ENCODE data around the gene FPR1. TPM values are rescaled to one million over a fixed set of nuclear protein-coding genes. Genes with fewer than 3 reads are reported as not detected.

The FPR1 gene
- total and polyA plus RNA-seq, 4 donors: 5.2 to 19.4 (median 9.4) TPM

DNA sequence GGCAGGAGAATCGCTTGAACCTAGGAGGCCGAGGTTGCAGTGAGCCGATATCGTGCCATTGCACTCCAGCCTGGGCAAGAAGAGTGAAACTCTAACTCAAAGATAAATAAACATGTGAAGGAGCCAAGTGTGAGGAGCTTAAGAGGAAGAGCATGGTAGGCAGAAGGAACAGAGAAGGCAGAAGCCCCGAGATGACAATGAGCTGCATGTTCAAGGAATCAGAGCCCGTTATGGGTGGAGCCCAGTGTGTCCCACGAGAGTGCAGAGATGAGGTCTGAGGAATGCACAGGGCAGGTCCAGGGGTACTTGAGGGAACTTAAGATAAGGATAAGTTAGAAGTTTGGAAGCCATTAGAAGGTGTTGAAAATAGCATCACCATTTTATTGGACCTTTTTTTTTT is 10.0 kb upstream of the FPR1 start:
- WGBS (ENCODE audit: insufficient coverage): 88% methylated on average over 7 of the region's 7 CpGs
- Histone ChIP-seq H3K9me3 (ENCODE audit: control insufficient read depth, insufficient read depth, low read length) (no peaks in the 10 kb centered on the region), H3K4me3 (ENCODE audit: low read depth, low read length) (no peak overlapping the region)

DNA sequence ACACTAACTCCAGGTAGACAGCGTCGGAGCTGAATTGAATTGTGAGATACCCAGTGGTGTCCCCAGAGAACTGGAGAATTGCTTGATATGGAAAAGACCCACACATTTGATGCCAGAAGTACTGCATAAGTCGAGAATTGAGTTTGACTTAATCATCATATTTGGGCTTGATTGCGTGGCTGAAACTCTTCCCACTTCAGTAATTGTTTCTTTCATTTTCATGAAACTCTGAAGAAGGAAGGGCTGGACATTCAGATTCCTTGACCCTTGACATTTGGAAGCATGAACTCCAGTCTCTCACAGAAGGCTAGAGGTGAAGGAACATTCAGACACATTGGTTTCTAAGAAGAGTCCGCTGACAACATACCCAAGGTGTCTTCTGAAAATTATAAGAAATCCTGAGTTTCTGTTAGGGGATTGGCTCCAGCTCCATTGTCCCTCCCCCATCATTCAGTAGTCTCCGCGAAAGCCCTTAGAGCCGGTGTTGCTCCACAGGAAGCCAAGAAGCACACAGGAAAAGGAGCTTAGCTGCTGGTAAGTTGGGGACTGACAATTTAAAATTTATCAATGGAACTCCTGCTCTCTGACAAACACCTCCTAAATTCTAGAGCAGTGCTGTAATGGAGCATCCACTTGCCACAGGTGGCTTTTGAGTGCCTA is 9.1 kb upstream of the FPR1 start, which contains the start of gene FPR2:
Gene FPR2 (plus strand): TSS at position 484 of the 660 bp plus-strand sequence. CDS start 7,479 bp downstream, outside the sequence.
- WGBS (ENCODE audit: insufficient coverage): 79% methylated on average over 3 of the region's 8 CpGs
- DNase-seq (ENCODE audit: low read depth in 4 of 6, low spot score in 6 of 6): no peak
- no peaks in the 10 kb centered on the region for H3K27me3 ChIP-seq (ENCODE audit: control insufficient read depth, insufficient read depth, low read length)
- H3K36me3 ChIP-seq (ENCODE audit: control insufficient read depth, insufficient read depth, low read length): no peaks in the 10 kb centered on the region
- no peaks in the 10 kb centered on the region for H3K4me1 ChIP-seq (ENCODE audit: control insufficient read depth, insufficient read depth, low read length)
- H3K27ac ChIP-seq (ENCODE audit: low read depth, low read length): no peak within 1 kb of the TSS
- H3K9me3 ChIP-seq (ENCODE audit: control insufficient read depth, insufficient read depth, low read length): no peaks in the 10 kb centered on the region
- no peak within 1 kb of the TSS for H3K4me3 ChIP-seq (ENCODE audit: low read depth, low read length)

More for the DNA sequence above, 10.0 kb upstream of the FPR1 start:
- no peaks in the 10 kb centered on the region for H3K36me3 ChIP-seq (ENCODE audit: control insufficient read depth, insufficient read depth, low read length)
- DNase-seq (ENCODE audit: low read depth in 4 of 6, low spot score in 6 of 6): no peak
- no peaks in the 10 kb centered on the region for H3K27me3 ChIP-seq (ENCODE audit: control insufficient read depth, insufficient read depth, low read length)
- H3K4me1 ChIP-seq (ENCODE audit: control insufficient read depth, insufficient read depth, low read length): no peaks in the 10 kb centered on the region
- H3K27ac ChIP-seq (ENCODE audit: low read depth, low read length): no peak overlapping the region

- H3K27me3 ChIP-seq (ENCODE audit: control insufficient read depth, insufficient read depth, low read length): no peaks in the 10 kb centered on the region
- H3K36me3 ChIP-seq (ENCODE audit: control insufficient read depth, insufficient read depth, low read length): no peaks in the 10 kb centered on the region
- H3K9me3 ChIP-seq (ENCODE audit: control insufficient read depth, insufficient read depth, low read length): no peaks in the 10 kb centered on the region
- 87% methylated on average over 3 of the region's 7 CpGs for WGBS (ENCODE audit: insufficient coverage)
- H3K27ac ChIP-seq (ENCODE audit: low read depth, low read length): no peak overlapping the region
- H3K4me1 ChIP-seq (ENCODE audit: control insufficient read depth, insufficient read depth, low read length): no peaks in the 10 kb centered on the region
- H3K4me3 ChIP-seq (ENCODE audit: low read depth, low read length): no peak overlapping the region
- DNase-seq (ENCODE audit: low read depth in 4 of 6, low spot score in 6 of 6): no peak
Observed at GRCh38 chr19:51755571-51755970, 3.9 kb upstream of the FPR1 start.

GRCh38 chr19:51754770-51755169 is 3.1 kb upstream of the FPR1 start:
- no peaks in the 10 kb centered on the region for H3K36me3 ChIP-seq (ENCODE audit: control insufficient read depth, insufficient read depth, low read length)
- DNase-seq (ENCODE audit: low read depth in 4 of 6, low spot score in 6 of 6): no peak
- H3K27me3 ChIP-seq (ENCODE audit: control insufficient read depth, insufficient read depth, low read length): no peaks in the 10 kb centered on the region
- H3K27ac ChIP-seq (ENCODE audit: low read depth, low read length): no peak overlapping the region
- H3K4me3 ChIP-seq (ENCODE audit: low read depth, low read length): no peak overlapping the region
- no peaks in the 10 kb centered on the region for H3K9me3 ChIP-seq (ENCODE audit: control insufficient read depth, insufficient read depth, low read length)
- WGBS (ENCODE audit: insufficient coverage): 70% methylated on average over 4 of the region's 4 CpGs
- no peaks in the 10 kb centered on the region for H3K4me1 ChIP-seq (ENCODE audit: control insufficient read depth, insufficient read depth, low read length)

DNA sequence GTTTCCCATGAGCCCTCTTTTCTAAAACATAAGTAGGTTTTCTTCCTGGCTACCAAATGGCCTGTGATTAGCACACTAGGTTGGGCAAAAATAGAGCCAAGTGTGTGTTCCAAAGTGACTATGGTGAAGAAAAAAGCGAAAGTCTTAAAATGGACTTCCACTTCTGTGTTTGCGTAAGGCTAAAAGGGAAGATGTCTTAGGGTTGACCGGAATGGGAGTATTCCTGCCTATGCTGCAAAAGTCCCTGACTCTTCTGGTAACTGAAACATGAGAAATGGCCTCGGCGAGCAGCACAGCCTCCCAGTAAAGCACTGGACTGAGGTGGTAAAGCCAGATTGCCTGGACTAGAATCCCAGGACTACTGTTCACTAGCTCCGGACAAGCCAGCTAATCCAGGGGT is 2.4 kb upstream of the FPR1 start:
- no peak overlapping the region for H3K4me3 ChIP-seq (ENCODE audit: low read depth, low read length)
- DNase-seq (ENCODE audit: low read depth in 4 of 6, low spot score in 6 of 6): no peak
- no peaks in the 10 kb centered on the region for H3K4me1 ChIP-seq (ENCODE audit: control insufficient read depth, insufficient read depth, low read length)
- 93% methylated on average over 6 of the region's 6 CpGs for WGBS (ENCODE audit: insufficient coverage)
- no peaks in the 10 kb centered on the region for H3K36me3 ChIP-seq (ENCODE audit: control insufficient read depth, insufficient read depth, low read length)
- no peak overlapping the region for H3K27ac ChIP-seq (ENCODE audit: low read depth, low read length)
- H3K27me3 ChIP-seq (ENCODE audit: control insufficient read depth, insufficient read depth, low read length): no peaks in the 10 kb centered on the region
- H3K9me3 ChIP-seq (ENCODE audit: control insufficient read depth, insufficient read depth, low read length): no peaks in the 10 kb centered on the region

DNA sequence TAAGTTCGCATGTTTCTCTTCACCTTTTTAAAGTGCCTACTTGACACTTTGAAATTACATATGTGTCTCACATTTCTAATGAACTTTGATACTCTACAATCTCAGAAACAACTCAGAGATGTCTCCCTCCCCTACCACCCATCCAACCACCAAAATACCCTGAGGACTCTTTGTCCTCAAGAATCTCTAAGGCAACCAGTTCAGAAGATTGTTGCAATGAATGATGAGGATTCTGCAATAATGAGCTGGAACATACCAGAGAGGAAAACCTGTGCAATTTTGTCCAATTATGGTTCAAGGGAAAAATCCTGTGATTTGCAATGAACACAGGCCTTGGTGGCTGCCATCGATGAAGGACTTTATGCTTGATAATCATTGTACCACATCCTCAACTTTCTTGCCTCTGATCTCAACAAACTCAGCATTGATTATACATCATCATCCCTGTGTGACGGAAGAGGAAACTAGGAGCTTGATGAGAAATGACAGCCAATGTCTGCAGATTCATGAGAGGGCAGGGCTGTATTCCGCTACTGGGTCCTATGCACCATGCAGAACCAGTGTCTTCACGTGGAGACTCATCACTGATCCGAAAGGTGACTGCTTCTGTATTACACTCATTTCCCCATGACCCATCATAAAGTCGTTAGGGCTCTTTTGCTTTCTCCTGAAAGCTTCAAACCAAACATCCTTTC is 1.1 kb downstream of the FPR1 start:
- Histone ChIP-seq H3K9me3 (ENCODE audit: control insufficient read depth, insufficient read depth, low read length) (no peaks in the 10 kb centered on the region), H3K27me3 (ENCODE audit: control insufficient read depth, insufficient read depth, low read length) (no peaks in the 10 kb centered on the region), H3K4me1 (ENCODE audit: control insufficient read depth, insufficient read depth, low read length) (no peaks in the 10 kb centered on the region), H3K27ac (ENCODE audit: low read depth, low read length) (no peak overlapping the region), H3K36me3 (ENCODE audit: control insufficient read depth, insufficient read depth, low read length) (no peaks in the 10 kb centered on the region), H3K4me3 (ENCODE audit: low read depth, low read length) (no peak overlapping the region)
- no peak for DNase-seq (ENCODE audit: low read depth in 4 of 6, low spot score in 6 of 6)
- WGBS (ENCODE audit: insufficient coverage): 77% methylated on average over 4 of the region's 7 CpGs

- H3K4me3 ChIP-seq (ENCODE audit: low read depth, low read length): no peak overlapping the region
- no peak for DNase-seq (ENCODE audit: low read depth in 4 of 6, low spot score in 6 of 6)
- WGBS (ENCODE audit: insufficient coverage): 90% methylated on average over 3 of the region's 4 CpGs
Observed at GRCh38 chr19:51749979-51750378, 1.7 kb downstream of the FPR1 start.

GRCh38 chr19:51746731-51747130 is 4.9 kb downstream of the FPR1 start:
- Histone ChIP-seq H3K27ac (ENCODE audit: low read depth, low read length) (no peak overlapping the region), H3K4me3 (ENCODE audit: low read depth, low read length) (no peak overlapping the region), H3K27me3 (ENCODE audit: control insufficient read depth, insufficient read depth, low read length) (no peaks in the 10 kb centered on the region), H3K36me3 (ENCODE audit: control insufficient read depth, insufficient read depth, low read length) (no peaks in the 10 kb centered on the region), H3K9me3 (ENCODE audit: control insufficient read depth, insufficient read depth, low read length) (no peaks in the 10 kb centered on the region), H3K4me1 (ENCODE audit: control insufficient read depth, insufficient read depth, low read length) (no peaks in the 10 kb centered on the region)
- no peak for DNase-seq (ENCODE audit: low read depth in 4 of 6, low spot score in 6 of 6)
- whole genome bisulfite sequencing (ENCODE audit: insufficient coverage): 84% methylated on average over 7 of the region's 7 CpGs

More at GRCh38 chr19:51749979-51750378, 1.7 kb downstream of the FPR1 start:
- no peaks in the 10 kb centered on the region for H3K27me3 ChIP-seq (ENCODE audit: control insufficient read depth, insufficient read depth, low read length)
- no peaks in the 10 kb centered on the region for H3K36me3 ChIP-seq (ENCODE audit: control insufficient read depth, insufficient read depth, low read length)
- no peak overlapping the region for H3K27ac ChIP-seq (ENCODE audit: low read depth, low read length)
- H3K4me1 ChIP-seq (ENCODE audit: control insufficient read depth, insufficient read depth, low read length): no peaks in the 10 kb centered on the region
- no peaks in the 10 kb centered on the region for H3K9me3 ChIP-seq (ENCODE audit: control insufficient read depth, insufficient read depth, low read length)

- no peaks in the 10 kb centered on the region for H3K9me3 ChIP-seq (ENCODE audit: control insufficient read depth, insufficient read depth, low read length)
- DNase-seq (ENCODE audit: low read depth in 4 of 6, low spot score in 6 of 6): no peak
- 40% methylated on average over 1 of the region's 3 CpGs for WGBS (ENCODE audit: insufficient coverage)
- no peaks in the 10 kb centered on the region for H3K36me3 ChIP-seq (ENCODE audit: control insufficient read depth, insufficient read depth, low read length)
- H3K27ac ChIP-seq (ENCODE audit: low read depth, low read length): no peak overlapping the region
- H3K4me1 ChIP-seq (ENCODE audit: control insufficient read depth, insufficient read depth, low read length): no peaks in the 10 kb centered on the region
- no peak overlapping the region for H3K4me3 ChIP-seq (ENCODE audit: low read depth, low read length)
- no peaks in the 10 kb centered on the region for H3K27me3 ChIP-seq (ENCODE audit: control insufficient read depth, insufficient read depth, low read length)
Observed at GRCh38 chr19:51743405-51743804, 8.3 kb downstream of the FPR1 start.

DNA sequence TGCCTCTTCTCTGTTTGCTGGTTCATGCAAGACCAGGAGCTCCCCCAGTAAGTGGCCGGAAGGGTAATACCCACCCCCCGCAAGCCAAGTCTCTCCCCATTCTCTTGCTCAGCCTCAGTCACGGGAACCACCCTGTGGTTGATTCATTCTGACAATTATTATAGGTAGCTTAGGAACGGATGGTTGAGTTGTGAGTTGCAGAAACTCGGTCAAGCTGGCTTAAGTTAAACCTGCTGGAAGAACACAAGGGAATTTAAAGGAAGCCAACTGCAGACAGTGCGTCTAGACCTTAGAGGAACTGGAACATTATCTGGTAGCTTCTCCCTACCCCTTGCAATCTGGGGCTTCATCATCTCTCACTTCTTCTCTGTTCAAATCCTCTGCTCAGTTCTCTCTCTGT is 8.9 kb downstream of the FPR1 start:
- Histone ChIP-seq H3K4me3 (ENCODE audit: low read depth, low read length) (no peak overlapping the region), H3K4me1 (ENCODE audit: control insufficient read depth, insufficient read depth, low read length) (no peaks in the 10 kb centered on the region), H3K27me3 (ENCODE audit: control insufficient read depth, insufficient read depth, low read length) (no peaks in the 10 kb centered on the region), H3K9me3 (ENCODE audit: control insufficient read depth, insufficient read depth, low read length) (no peaks in the 10 kb centered on the region), H3K36me3 (ENCODE audit: control insufficient read depth, insufficient read depth, low read length) (no peaks in the 10 kb centered on the region), H3K27ac (ENCODE audit: low read depth, low read length) (no peak overlapping the region)
- no peak for DNase-seq (ENCODE audit: low read depth in 4 of 6, low spot score in 6 of 6)
- 71% methylated on average over 1 of the region's 6 CpGs for WGBS (ENCODE audit: insufficient coverage)
